Right atrium auricular region (tissue), 2 donors: ENCODE results near the gene RPL23. TPM values are rescaled to one million over a fixed set of nuclear protein-coding genes. Genes with fewer than 3 reads are reported as not detected.

Experiments
- DNase-seq: peaks from one replicate; pipeline ENCODE4 v3.0.0-alpha.2; 2019; ENCODE audit warnings: low spot score
- H3K27ac ChIP-seq, 2 donors: fragments of 200-600 bp; sonication (generic); 1 replicate in 1 of 2; 2 replicates in 1 of 2; pipeline ENCODE4 v1.5.1; 2016 to 2019
- H3K27me3 ChIP-seq, 2 donors: fragments of 200-600 bp; sonication (generic); one replicate each; pipeline versions ENCODE4 v1.5.1 to v1.6.0; 2017 to 2019
- H3K36me3 ChIP-seq: fragments of 200-600 bp; sonication (generic); one replicate; pipeline ENCODE4 v1.5.1; 2016
- H3K4me1 ChIP-seq, 2 donors: fragments of 200-600 bp; sonication (generic); one replicate each; pipeline versions ENCODE4 v1.5.1 to v1.6.0; 2017 to 2019
- H3K4me3 ChIP-seq, 2 donors: fragments of 200-600 bp; sonication (generic); 1 replicate in 1 of 2; 2 replicates in 1 of 2; pipeline ENCODE4 v1.5.1; 2017 to 2019; ENCODE audit warnings: mild to moderate bottlenecking in 1 of 2, moderate library complexity in 1 of 2
- H3K9me3 ChIP-seq, 2 donors: fragments of 200-600 bp; sonication (generic); one replicate each; pipeline ENCODE4 v1.5.1; 2019
- total RNA-seq, 2 donors: library from RNA; depleted of rRNA; stranded (reverse); fragments of >200 nt; gene quantifications; one replicate each; pipeline ENCODE4 v1.1.0, GENCODE V29; 2016
- TF ChIP-seq, protein P1 (sequence below), 2 donors: fragments of 200-600 bp; sonication (generic); IDR thresholded peaks; one replicate each; pipeline ENCODE4 v1.5.1; 2019; ENCODE audit warnings: antibody characterized with exemption in 2 of 2

RPL23 gene
- total RNA-seq, 2 donors from 2014 or later: 640 to 985 TPM

DNA sequence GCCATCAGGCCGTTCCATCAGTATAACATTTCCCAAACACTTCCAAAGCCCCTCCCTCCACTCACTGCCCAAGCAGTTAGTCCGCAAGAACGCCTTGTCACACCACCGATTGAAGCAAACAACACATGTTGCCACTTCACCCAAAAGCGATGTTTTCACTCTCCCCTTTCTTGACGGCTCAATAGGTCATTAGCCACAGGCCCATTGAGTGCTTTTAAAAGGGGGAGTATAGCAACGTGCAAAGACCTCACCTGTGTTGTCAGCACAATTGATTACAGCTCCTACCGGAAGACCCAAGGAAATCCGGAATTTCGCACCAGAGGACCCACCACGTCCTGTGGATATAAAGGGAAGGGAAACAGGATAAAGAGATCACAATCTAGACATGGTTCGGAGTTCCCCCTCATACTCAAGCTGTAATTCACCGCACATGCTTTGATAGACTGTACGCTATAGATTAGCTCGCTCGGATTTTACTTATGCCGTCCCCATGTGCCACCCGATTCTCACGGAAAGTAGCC, 690 bp downstream of the RPL23 start:
- peaks cover 0 to 30% of the 10 kb centered on the region in 2 donors for H3K4me1 ChIP-seq
- no peaks in the 10 kb centered on the region for H3K27me3 ChIP-seq
- peaks cover 47% of the 10 kb centered on the region for H3K36me3 ChIP-seq
- TF ChIP-seq, protein P1, sequence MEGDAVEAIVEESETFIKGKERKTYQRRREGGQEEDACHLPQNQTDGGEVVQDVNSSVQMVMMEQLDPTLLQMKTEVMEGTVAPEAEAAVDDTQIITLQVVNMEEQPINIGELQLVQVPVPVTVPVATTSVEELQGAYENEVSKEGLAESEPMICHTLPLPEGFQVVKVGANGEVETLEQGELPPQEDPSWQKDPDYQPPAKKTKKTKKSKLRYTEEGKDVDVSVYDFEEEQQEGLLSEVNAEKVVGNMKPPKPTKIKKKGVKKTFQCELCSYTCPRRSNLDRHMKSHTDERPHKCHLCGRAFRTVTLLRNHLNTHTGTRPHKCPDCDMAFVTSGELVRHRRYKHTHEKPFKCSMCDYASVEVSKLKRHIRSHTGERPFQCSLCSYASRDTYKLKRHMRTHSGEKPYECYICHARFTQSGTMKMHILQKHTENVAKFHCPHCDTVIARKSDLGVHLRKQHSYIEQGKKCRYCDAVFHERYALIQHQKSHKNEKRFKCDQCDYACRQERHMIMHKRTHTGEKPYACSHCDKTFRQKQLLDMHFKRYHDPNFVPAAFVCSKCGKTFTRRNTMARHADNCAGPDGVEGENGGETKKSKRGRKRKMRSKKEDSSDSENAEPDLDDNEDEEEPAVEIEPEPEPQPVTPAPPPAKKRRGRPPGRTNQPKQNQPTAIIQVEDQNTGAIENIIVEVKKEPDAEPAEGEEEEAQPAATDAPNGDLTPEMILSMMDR (IDR thresholded peaks at IDR 0.05): no peak
- no peak for DNase-seq
- H3K9me3 ChIP-seq: no peaks in the 10 kb centered on the region
- peak overlapping the region; percentile 42 to 63 for H3K4me3 ChIP-seq
- peak overlapping the region; percentile 88 to 90 for H3K27ac ChIP-seq

DNA sequence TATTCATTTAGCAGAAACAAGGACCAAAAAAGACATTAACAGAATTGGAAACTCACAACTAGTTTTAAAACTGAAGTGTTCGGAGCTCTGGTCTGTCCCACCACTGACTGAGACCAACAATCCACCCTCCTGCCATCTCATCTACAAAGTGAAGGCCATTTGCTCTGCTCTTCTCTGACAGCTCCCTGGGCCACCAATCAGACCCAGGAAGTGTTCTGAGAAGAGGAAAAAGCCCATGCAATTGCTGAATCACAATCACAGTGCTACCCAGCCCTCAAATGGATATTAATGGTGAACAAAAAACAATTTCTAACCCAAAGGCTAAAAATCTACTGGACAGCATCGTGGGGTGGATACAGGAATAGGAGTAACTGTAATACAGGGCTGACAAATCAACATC, 2.1 kb downstream of the RPL23 start:
- Histone ChIP-seq H3K27me3 (no peaks in the 10 kb centered on the region), H3K4me1 (peaks cover 0 to 30% of the 10 kb centered on the region in 2 donors), H3K27ac (no peak overlapping the region), H3K4me3 (peak overlapping the region in 1 of 2 donors; percentile 63), H3K9me3 (no peaks in the 10 kb centered on the region), H3K36me3 (peaks cover 61% of the 10 kb centered on the region)
- TF ChIP-seq, protein P1 (IDR thresholded peaks at IDR 0.05): no peak
- DNase-seq: no peak

DNA sequence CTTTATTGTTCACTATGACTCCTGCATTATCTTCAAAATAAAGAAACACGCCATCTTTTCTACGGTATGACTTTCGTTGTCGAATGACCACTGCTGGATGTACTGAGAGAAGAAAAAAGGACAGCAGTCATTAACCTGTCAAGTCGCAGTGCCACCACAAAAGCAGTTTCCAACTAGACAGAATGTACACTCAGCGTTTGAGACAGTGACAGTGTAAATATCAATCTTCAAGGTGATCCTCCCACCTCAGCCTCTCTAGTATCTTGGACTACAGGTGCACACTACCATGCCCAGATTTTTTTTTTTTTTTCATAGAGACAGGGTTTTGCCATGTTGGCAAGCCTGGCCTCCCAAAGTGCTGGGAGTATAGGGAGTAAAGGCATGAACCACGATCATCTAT, 3.1 kb downstream of the RPL23 start:
- Histone ChIP-seq H3K36me3 (peaks cover 63% of the 10 kb centered on the region), H3K4me3 (no peak overlapping the region)

DNA sequence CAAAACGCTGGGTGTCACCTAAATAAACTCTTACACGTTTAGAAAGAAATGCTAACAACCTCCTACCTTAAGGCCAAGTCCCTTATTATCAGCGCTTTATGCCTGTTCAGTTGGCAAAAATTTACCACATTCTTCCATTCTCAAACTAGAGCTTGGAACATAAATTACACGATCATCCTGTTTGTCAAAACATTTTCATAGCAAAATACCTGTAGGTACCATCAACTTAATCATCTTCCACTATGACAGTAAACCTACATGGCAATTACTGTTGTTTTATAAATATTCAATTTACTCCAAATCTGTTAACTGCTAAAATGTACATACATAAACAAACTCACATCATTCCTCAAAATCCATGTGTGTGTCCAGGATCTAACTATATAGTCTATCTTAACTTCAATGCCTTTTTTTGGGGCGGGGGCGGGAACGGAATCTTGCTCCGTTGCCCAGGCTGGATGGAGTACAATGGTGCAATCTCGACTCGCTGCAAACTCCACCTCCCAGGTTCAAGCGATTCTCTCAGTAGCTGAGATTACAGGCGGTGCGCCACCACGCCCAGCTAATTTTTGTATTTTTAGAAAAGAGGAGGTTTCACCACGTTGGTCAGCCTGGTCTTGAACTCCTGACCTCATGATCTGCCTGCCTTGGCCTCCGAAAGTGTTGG, 4.4 kb downstream of the RPL23 start:
- H3K4me1 ChIP-seq: peaks cover 0 to 27% of the 10 kb centered on the region in 2 donors

More for the DNA sequence above, 3.1 kb downstream of the RPL23 start:
- H3K4me1 ChIP-seq: peaks cover 0 to 30% of the 10 kb centered on the region in 2 donors
- H3K27ac ChIP-seq: no peak overlapping the region
- no peaks in the 10 kb centered on the region for H3K27me3 ChIP-seq
- TF ChIP-seq, protein P1 (IDR thresholded peaks at IDR 0.05): no peak
- no peak for DNase-seq
- no peaks in the 10 kb centered on the region for H3K9me3 ChIP-seq

DNA sequence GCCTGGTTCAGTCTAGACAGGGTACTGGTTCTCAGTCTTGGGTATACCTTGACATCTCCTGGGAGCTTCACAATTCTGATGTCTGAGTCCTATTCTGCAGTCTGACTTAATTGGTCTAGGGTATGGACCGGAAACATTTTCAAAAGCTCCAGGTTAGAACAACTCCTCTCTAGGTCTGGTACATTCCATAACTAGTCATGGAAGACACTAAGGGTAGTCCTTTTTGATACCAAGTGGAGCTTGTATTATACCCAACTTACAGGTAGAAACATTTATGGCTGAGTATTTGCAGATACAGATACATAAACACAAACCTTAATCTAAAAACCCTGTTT, 5.0 kb downstream of the RPL23 start:
- no peak overlapping the region for H3K4me3 ChIP-seq
- H3K4me1 ChIP-seq: peaks cover 0 to 24% of the 10 kb centered on the region in 2 donors
- no peak for DNase-seq
- peaks cover 63% of the 10 kb centered on the region for H3K36me3 ChIP-seq
- no peaks in the 10 kb centered on the region for H3K9me3 ChIP-seq
- H3K27ac ChIP-seq: no peak overlapping the region
- TF ChIP-seq, protein P1 (IDR thresholded peaks at IDR 0.05): no peak
- no peaks in the 10 kb centered on the region for H3K27me3 ChIP-seq

More for the DNA sequence above, 4.4 kb downstream of the RPL23 start:
- Histone ChIP-seq H3K27ac (no peak overlapping the region), H3K4me3 (no peak overlapping the region), H3K27me3 (no peaks in the 10 kb centered on the region), H3K36me3 (peaks cover 63% of the 10 kb centered on the region), H3K9me3 (no peaks in the 10 kb centered on the region)
- no peak for DNase-seq
- TF ChIP-seq, protein P1 (IDR thresholded peaks at IDR 0.05): no peak
